ENCODE measurements around the gene LY6G5B.

The LY6G5B gene

GRCh38 chr6:31717499-31718222 is 47.9 kb downstream of the LY6G5B start:
- DNase-seq, result no peak

- DNase-seq, result no peak
Measured at GRCh38 chr6:31718265-31718664, 48.5 kb downstream of the LY6G5B start.

- no peak for DNase-seq
Measured at GRCh38 chr6:31719001-31719400, 49.2 kb downstream of the LY6G5B start.

GRCh38 chr6:31720196-31720770 is 50.5 kb downstream of the LY6G5B start:
- no peak for DNase-seq

- no peak for DNase-seq
Measured at GRCh38 chr6:31721351-31722020, 51.7 kb downstream of the LY6G5B start, which contains the start of gene LY6G6C. Gene LY6G6C (minus strand): TSS chr6:31721746. CDS start chr6:31721679, 67 bp downstream.

GRCh38 chr6:31722173-31722572 is 52.4 kb downstream of the LY6G5B start:
- DNase-seq, result no peak

All from NCI-H2081 (cell line).